GM18502 (cell line): Measurements from ENCODE around the gene EPHB1.

Source experiments
- ATAC-seq: cut with Tn5 transposase; IDR thresholded peaks from one replicate; pipeline ENCODE4 v1.9.1; 2021; ENCODE audit warnings: mild to moderate bottlenecking; ENCODE audit not compliant: unreplicated experiment, poor library complexity

The EPHB1 gene

GRCh38 chr3:135137296-135137695 is 342.2 kb downstream of the EPHB1 start:
- no peak for ATAC-seq

DNA sequence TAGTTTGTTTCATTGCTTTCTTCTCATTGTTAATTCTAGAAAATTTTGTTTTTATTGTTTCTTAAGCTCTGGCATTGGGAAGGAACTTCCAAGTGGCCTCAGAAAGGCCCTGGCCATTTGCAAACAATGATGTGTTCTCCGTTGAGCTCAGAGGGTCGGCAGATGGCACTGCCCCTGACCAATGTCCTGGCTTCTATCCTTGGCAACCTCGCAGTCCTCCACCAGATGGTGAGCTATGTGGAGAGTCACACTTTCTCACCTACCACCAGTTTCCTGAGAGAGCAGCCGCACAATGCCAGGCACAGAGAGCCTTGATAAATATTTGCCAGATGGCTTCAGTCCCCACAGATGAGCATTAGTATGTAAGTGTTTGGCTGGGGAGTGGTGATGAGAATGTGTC is 343.7 kb downstream of the EPHB1 start:
- no peak for ATAC-seq

DNA sequence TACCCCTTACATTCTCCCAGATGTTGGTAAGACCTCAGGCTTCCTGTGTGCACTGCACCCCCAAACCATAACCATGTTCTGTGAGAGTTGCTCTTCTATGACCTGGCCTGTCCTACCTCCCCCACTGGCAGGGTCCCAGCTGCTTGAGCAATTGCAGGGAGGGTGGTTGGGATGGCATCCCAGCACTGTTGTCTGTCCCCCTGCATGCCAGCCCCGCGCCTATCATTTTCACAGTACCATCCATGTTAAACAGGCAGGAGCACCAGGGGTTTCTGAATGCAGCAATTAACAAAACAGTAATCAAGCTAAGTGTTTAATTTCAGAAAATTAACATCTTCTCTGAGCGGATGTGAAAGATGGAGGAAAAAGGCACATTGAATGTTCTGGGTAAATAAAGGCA is 345.5 kb downstream of the EPHB1 start:
- ATAC-seq, result no peak

GRCh38 chr3:135141160-135141559 is 346.1 kb downstream of the EPHB1 start:
- no peak for ATAC-seq

- ATAC-seq, result no peak
These were observed 346.6 kb downstream of the EPHB1 start for GRCh38 chr3:135141672-135142071.

GRCh38 chr3:135142530-135142929 is 347.5 kb downstream of the EPHB1 start:
- no peak for ATAC-seq

DNA sequence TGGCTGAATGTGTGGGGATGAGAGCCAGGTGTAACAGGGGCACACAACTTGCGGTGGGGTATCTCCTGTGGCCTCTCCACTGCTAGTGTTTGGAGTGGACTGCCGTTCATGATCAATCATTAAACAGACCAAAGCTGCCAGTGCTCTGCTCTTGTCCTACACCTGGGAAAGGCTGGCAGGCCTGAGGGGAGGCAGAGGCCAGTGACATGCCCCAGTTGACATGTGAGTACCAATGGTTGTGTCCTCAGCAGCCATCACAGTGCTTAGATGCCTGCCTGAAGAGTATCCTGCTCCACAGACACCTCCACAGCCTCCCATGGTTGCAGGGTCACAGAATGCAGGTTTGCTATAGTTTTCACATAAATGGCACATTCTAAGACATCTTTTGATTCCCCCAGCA is 348.4 kb downstream of the EPHB1 start:
- no peak for ATAC-seq

DNA sequence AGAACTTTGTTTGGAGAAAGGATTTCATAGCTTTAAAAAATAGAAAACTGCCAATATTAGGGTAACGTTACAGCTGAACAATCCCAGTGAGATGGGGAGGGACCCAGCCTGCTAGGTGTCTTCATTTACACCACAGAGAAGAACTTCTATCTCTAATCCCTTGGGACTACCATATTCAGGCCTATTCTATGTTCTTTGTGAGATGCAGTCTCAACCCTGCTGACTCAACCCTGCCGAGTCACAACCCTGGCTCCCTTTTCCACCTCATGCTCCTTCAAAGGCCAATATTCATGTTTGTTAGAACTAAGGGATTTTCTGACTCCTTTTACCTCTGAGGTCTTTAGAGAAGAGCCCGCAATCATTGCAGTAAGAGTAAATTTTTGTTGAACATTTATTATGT is 350.5 kb downstream of the EPHB1 start:
- no peak for ATAC-seq

DNA sequence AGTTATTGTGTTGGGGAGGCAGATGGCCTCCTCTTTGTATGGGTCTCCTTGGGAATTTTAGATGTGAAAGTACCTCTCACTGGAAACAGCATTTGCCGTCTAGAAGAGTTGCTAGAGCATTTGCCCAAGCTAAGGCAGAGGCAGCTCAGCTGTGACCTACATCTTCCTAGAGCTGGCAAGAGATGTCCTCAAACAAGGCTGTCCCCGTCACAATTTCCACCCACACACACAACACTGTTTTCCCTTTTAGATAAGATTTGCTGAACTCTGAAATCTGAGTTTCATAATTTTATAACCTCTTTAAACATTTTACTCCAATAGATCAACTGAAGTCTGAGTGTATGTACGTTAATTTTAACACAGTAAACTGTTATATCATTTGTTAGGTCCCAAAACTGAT is 352.6 kb downstream of the EPHB1 start:
- no peak for ATAC-seq

DNA sequence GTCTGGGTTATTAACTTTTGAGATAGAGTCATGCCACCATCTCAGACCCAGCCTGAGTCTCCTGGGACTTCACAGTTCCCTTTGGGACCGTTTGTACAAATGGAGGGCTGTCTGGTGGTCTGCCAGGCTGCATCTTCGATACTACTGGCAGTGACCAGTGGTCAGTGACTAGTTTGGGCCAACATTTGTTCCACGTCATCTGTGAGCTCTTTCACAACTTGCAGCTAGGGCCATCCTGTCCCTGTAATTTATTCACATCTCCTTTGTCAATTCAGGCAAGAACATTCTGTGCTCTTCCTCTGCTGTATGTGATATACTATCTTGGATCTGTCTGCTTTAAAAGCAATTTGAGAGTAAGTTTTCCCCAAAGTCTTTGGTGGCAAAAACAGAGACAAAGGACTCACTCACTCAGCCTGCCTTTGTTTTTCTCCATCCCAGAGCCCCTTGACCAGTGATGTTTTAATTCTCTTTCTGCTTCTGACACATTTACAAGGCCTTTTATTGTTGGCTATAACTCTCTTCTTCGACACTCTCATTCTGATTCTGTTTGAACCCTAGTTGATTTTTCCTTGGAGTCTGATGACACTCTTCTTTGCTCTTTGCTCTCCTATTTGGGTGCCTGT is 353.4 kb downstream of the EPHB1 start:
- ATAC-seq, result no peak

DNA sequence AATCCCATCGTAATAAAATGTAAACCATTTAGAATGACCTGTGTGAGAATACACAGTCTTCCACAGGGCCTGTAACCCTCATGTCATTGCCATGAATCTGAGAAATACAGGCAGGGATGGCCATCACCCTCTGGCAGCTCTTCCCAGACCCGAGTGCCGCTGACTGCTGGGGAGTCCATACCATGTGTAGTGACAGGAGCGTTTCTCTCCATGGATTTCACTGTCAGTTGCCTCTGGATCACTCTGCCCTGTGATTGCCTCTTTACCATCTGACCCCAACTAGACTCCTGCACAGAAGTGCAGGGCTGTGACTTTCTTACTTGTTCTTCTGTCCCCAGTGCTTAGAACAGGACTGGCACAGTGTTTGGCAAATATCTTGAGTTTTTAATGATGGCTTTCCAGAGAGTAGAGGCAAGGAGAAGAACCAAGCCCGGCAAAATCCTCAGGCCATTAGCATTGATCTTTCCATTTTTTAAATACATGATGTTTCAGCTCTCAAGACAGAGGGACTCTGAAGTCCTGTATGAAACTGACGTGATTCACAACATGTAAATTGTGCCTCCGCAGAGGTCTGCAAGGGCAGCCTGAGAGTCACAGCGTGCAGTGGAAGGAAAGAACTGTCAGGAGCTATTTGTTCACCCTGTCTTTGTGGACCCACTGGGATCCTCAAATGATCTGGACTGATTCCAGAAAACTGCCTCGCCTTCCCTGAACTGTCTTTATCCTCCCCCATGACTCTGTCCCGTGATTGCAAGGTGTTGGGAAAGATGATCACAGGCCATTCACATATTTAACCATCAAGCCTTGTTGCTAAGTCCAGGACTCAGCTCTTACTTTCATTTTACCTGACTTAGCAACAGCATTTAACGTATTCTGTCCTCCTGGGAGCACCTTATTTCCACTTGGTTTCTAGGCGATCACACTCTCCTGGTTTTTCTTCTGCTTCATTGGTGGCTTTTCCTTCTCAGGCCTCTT is 354.9 kb downstream of the EPHB1 start:
- no peak for ATAC-seq

DNA sequence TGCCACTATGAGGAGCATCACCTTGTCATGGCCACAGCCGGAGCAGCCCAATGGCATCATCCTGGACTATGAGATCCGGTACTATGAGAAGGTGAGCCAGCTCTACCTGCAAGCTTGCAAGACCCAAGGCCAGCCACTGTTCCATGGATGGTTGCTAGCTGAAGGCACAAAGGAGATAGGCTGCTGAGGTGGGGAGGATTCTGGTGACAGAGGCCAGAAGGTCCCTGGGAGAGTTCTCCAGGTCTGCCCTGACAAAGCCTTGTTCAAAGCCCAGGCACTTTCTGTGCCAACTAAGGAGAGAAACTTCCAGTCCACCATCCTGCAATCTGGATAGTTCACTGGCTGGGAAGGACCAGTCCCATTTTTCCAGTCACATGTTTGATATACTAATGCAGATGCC is 359.1 kb downstream of the EPHB1 start:
- ATAC-seq, result no peak

- no peak for ATAC-seq
These were observed 360.2 kb downstream of the EPHB1 start for GRCh38 chr3:135155228-135155627.

DNA sequence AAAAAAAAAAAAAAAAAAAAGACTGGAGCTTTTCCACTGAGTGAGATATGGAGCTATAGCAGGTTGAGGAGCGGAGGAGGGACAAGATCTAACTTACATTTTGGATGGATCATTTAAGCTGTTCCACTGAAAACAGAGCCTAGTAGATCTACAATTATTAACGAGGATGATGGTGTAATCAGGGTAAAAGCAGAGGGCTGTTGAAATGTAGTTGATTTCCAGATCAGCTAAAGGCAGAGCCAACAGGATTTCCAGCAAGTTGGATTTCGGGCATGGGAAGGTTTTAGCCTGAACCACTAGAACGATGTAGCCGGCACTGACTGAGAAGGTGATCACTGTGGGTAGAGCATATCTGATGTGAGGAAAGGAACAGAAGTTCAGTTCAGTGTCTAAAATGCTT is 360.7 kb downstream of the EPHB1 start:
- ATAC-seq, result no peak

DNA sequence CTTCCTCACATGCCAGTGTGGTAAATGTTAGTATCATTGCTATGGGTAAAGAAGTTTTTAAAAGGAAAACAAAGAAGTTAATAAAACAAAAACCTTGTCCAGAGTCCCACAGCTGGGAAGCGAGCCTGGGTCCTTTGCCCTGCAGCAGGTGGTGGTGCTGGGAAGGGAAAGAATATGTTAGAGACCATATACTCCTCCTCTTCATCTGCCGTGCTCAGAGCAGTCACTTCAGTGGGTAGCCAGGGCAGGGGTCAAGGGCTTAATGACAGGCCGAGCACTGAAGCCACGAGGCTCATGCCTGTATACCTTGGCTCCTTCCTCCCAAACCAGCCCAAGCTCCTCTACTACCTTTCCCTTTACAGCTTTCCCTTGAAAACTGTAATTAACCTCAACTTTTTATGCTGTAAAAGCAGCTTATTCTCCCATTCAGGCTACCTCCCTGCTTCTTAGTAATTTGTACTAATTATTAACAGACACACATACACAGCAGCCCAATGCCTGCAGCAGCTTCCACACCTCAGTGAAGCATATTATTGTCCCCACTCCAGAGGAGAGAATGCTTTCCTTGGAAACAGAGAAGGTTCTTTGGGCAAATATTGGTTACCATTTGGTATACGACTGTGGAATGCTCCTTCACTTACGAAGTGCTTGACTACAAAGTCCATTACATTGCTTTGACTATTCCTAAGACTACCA is 362.1 kb downstream of the EPHB1 start:
- no peak for ATAC-seq

DNA sequence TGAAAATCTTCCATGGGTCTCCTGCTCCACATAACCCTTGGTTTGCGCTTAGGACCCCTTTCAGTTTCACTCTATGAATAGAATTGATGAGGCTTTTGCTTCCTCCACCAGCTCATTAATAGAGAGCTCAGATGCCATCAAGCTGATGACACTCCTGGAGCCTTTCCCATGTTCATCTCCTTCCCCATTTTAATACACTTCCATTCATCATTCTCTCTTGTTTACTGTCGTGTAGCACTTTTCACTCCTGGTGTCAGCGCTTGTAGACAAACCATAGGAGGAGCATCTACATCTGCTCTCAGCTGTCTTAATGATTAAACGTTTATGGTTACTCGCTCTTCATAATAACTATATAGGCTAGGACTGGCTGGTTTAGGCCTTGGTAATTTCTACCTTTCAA is 363.5 kb downstream of the EPHB1 start:
- no peak for ATAC-seq

DNA sequence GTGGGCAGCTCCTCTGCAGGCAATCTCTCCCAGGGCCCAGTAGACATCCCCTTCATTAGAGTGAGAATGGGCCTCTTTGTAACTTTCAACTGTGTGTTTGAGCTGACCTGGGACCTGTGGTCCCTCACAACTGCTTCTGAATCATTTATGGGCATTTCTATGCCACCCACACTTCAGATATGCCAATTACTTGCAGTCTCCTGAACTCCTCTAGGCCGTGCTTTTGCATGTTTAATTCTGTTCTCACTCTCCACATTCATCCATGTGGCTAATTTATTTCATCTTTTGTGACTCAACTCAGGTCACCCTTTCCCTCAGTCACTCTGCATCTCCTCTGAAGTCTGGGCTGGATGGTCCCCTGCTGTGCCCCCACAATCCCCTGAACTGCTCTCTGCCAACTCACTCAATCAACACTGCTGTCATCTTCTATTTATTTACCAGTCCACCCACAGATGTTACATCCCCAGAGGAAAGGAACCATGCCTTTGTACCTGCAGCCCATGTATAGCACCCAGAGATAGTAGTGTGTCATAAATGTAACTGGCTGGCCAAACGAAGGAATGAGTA is 364.7 kb downstream of the EPHB1 start:
- no peak for ATAC-seq

GRCh38 chr3:135161425-135161824 is 366.4 kb downstream of the EPHB1 start:
- ATAC-seq, result no peak

GRCh38 chr3:135163701-135164100 is 368.6 kb downstream of the EPHB1 start:
- no peak for ATAC-seq

DNA sequence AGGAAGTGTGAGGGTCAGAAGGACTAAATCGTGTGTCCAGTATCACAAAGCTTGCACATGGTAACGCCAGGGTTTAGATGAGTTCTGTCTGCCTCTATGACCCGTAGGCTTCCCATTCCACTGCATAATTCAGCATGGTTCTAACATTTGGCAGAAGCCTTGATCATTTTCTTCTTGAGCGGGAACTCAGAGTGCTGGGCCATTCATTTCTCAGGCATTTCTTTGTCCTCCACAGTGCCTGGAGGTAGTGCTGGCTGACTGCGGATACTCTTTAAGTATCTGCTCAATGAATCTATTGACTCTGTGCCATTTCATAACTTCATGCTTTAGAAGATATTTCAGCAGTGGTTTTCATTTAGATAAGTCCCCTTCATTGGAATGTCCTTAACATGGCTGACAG is 370.2 kb downstream of the EPHB1 start:
- ATAC-seq, result no peak

DNA sequence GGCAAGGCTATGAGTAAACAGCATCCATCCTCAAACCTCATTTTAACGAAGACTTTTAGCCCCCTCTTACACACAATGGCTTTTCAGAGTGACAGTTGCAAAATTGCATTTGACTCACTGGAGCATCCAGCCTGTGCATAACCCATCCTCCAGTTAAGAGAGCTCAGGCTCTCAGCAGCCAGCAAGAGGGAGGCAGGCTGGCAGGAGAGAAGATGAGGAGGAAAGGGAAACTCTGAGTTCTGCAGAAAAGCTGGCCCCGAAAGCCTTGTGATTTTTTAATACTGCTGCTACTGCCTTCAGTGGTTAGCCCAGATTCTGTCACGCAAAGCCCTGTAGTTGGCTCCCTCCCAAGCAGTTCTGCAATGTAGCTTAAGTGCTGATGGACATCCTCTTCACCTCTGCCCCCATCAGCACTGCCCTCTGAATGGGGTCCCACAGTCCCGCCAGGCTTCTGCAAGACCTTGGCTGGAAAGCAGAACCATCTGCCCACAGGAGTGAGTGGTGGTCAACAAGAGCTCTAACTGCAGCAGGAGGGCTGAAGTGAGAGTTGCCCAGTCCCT is 371.3 kb downstream of the EPHB1 start:
- no peak for ATAC-seq
